ENCODE results near the gene STING1.

Gene STING1

GRCh38 chr5:139454568-139455290 is 27.8 kb downstream of the STING1 start:
- TF ChIP-seq TAF1 (IDR thresholded peaks at IDR 0.05; ENCODE audit: borderline replicate concordance, insufficient read depth, low read length) (no peak), POLR2AphosphoS5 (IDR thresholded peaks at IDR 0.05; ENCODE audit: low read depth, low read length) (no peak)

GRCh38 chr5:139453683-139454567 is 28.6 kb downstream of the STING1 start:
- no peak for TF ChIP-seq TAF1 (IDR thresholded peaks at IDR 0.05; ENCODE audit: borderline replicate concordance, insufficient read depth, low read length)
- no peak for TF ChIP-seq FOXP2 (optimal IDR thresholded peaks at IDR 0.05; ENCODE audit: borderline replicate concordance, extremely low read depth, extremely low read length, insufficient read depth)
- no peak for TF ChIP-seq POLR2AphosphoS5 (IDR thresholded peaks at IDR 0.05; ENCODE audit: low read depth, low read length)
- TF ChIP-seq REST (IDR thresholded peaks at IDR 0.05; ENCODE audit: insufficient read depth in 1 of 2, low read depth in 2 of 2, low read length in 2 of 2), result no peak
- TF ChIP-seq SIN3A (IDR thresholded peaks at IDR 0.05; ENCODE audit: borderline replicate concordance, insufficient read depth, low read length), result no peak

GRCh38 chr5:139451878-139452660 is 30.5 kb downstream of the STING1 start:
- no peak for TF ChIP-seq POLR2AphosphoS5 (IDR thresholded peaks at IDR 0.05; ENCODE audit: low read depth, low read length)
- no peak for TF ChIP-seq SIN3A (IDR thresholded peaks at IDR 0.05; ENCODE audit: borderline replicate concordance, insufficient read depth, low read length)
- no peak for TF ChIP-seq REST (IDR thresholded peaks at IDR 0.05; ENCODE audit: insufficient read depth in 1 of 2, low read depth in 2 of 2, low read length in 2 of 2)
- TF ChIP-seq TAF1 (IDR thresholded peaks at IDR 0.05; ENCODE audit: borderline replicate concordance, insufficient read depth, low read length), result no peak
- no peak for TF ChIP-seq FOXP2 (optimal IDR thresholded peaks at IDR 0.05; ENCODE audit: borderline replicate concordance, extremely low read depth, extremely low read length, insufficient read depth)

GRCh38 chr5:139451176-139451575 is 31.4 kb downstream of the STING1 start:
- TF ChIP-seq FOXP2 (optimal IDR thresholded peaks at IDR 0.05; ENCODE audit: borderline replicate concordance, extremely low read depth, extremely low read length, insufficient read depth), result no peak
- TF ChIP-seq REST (IDR thresholded peaks at IDR 0.05; ENCODE audit: insufficient read depth in 1 of 2, low read depth in 2 of 2, low read length in 2 of 2), result no peak
- TF ChIP-seq TAF1 (IDR thresholded peaks at IDR 0.05; ENCODE audit: borderline replicate concordance, insufficient read depth, low read length), result no peak
- no peak for TF ChIP-seq SIN3A (IDR thresholded peaks at IDR 0.05; ENCODE audit: borderline replicate concordance, insufficient read depth, low read length)
- no peak for TF ChIP-seq POLR2AphosphoS5 (IDR thresholded peaks at IDR 0.05; ENCODE audit: low read depth, low read length)
